ENCODE data around the gene ELMO1. TPM values are rescaled to one million over a fixed set of nuclear protein-coding genes. Genes with fewer than 3 reads are reported as not detected.

Gene ELMO1
- total RNA-seq, 1 experiment from 2014 or later, result not detected

- H3K27ac ChIP-seq (ENCODE audit: low read depth, low read length, poor library complexity, severe bottlenecking), result no peak overlapping the region
- intact Hi-C loops (cut with micrococcal nuclease; ENCODE audit: unreplicated experiment), result no loop called here
- TF ChIP-seq, protein P1, sequence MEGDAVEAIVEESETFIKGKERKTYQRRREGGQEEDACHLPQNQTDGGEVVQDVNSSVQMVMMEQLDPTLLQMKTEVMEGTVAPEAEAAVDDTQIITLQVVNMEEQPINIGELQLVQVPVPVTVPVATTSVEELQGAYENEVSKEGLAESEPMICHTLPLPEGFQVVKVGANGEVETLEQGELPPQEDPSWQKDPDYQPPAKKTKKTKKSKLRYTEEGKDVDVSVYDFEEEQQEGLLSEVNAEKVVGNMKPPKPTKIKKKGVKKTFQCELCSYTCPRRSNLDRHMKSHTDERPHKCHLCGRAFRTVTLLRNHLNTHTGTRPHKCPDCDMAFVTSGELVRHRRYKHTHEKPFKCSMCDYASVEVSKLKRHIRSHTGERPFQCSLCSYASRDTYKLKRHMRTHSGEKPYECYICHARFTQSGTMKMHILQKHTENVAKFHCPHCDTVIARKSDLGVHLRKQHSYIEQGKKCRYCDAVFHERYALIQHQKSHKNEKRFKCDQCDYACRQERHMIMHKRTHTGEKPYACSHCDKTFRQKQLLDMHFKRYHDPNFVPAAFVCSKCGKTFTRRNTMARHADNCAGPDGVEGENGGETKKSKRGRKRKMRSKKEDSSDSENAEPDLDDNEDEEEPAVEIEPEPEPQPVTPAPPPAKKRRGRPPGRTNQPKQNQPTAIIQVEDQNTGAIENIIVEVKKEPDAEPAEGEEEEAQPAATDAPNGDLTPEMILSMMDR (conservative IDR thresholded peaks at IDR 0.05; ENCODE audit: low read depth, low read length), result no peak
- no peak for TF ChIP-seq EZH2 (IDR thresholded peaks at IDR 0.05; ENCODE audit: borderline replicate concordance, low read depth, low read length, poor library complexity, severe bottlenecking)
- CTCF ChIA-PET, result no interaction called here
- H3K4me1 ChIP-seq (ENCODE audit: insufficient read depth, low read length, poor library complexity, severe bottlenecking), result no peaks in the 10 kb centered on the region
- BruUV-seq (replicated peaks), result no TSS peak
- H3K9me3 ChIP-seq (ENCODE audit: low read depth, low read length, poor library complexity, severe bottlenecking), result no peaks in the 10 kb centered on the region
- H3K4me3 ChIP-seq (ENCODE audit: low read depth, low read length, poor library complexity, severe bottlenecking), result no peak overlapping the region
- POLR2A ChIA-PET (ENCODE audit: low non-redundant PET), result no interaction called here
- H3K36me3 ChIP-seq (ENCODE audit: insufficient read depth, low read length, poor library complexity, severe bottlenecking), result no peaks in the 10 kb centered on the region
- DNase-seq (ENCODE audit: low spot score), result no peak
- H3K27me3 ChIP-seq (replicated peaks; ENCODE audit: insufficient read depth, low read depth, low read length, poor library complexity), result no peaks in the 10 kb centered on the region
Measured at GRCh38 chr7:37273891-37274290, 174.8 kb downstream of the ELMO1 start.

GRCh38 chr7:37269711-37270508 is 178.8 kb downstream of the ELMO1 start:
- no peak overlapping the region for H3K27ac ChIP-seq (ENCODE audit: low read depth, low read length, poor library complexity, severe bottlenecking)
- TF ChIP-seq, protein P1 (conservative IDR thresholded peaks at IDR 0.05; ENCODE audit: low read depth, low read length), result no peak
- no peak for TF ChIP-seq EZH2 (IDR thresholded peaks at IDR 0.05; ENCODE audit: borderline replicate concordance, low read depth, low read length, poor library complexity, severe bottlenecking)
- H3K9me3 ChIP-seq (ENCODE audit: low read depth, low read length, poor library complexity, severe bottlenecking), result no peaks in the 10 kb centered on the region
- BruUV-seq (replicated peaks), result no TSS peak
- intact Hi-C loops (cut with micrococcal nuclease; ENCODE audit: unreplicated experiment), result no loop called here
- no peak for DNase-seq (ENCODE audit: low spot score)
- H3K27me3 ChIP-seq (replicated peaks; ENCODE audit: insufficient read depth, low read depth, low read length, poor library complexity), result no peaks in the 10 kb centered on the region
- ChIA-PET POLR2A (ENCODE audit: low non-redundant PET) (no interaction called here), CTCF (no interaction called here)
- H3K4me3 ChIP-seq (ENCODE audit: low read depth, low read length, poor library complexity, severe bottlenecking), result no peak overlapping the region
- H3K36me3 ChIP-seq (ENCODE audit: insufficient read depth, low read length, poor library complexity, severe bottlenecking), result no peaks in the 10 kb centered on the region
- no peaks in the 10 kb centered on the region for H3K4me1 ChIP-seq (ENCODE audit: insufficient read depth, low read length, poor library complexity, severe bottlenecking)

GRCh38 chr7:37267251-37267650 is 181.4 kb downstream of the ELMO1 start:
- no peak overlapping the region for H3K4me3 ChIP-seq (ENCODE audit: low read depth, low read length, poor library complexity, severe bottlenecking)
- TF ChIP-seq EZH2 (IDR thresholded peaks at IDR 0.05; ENCODE audit: borderline replicate concordance, low read depth, low read length, poor library complexity, severe bottlenecking), result no peak
- TF ChIP-seq, protein P1 (conservative IDR thresholded peaks at IDR 0.05; ENCODE audit: low read depth, low read length), result no peak
- H3K27ac ChIP-seq (ENCODE audit: low read depth, low read length, poor library complexity, severe bottlenecking), result no peak overlapping the region
- no peaks in the 10 kb centered on the region for H3K36me3 ChIP-seq (ENCODE audit: insufficient read depth, low read length, poor library complexity, severe bottlenecking)
- H3K4me1 ChIP-seq (ENCODE audit: insufficient read depth, low read length, poor library complexity, severe bottlenecking), result no peaks in the 10 kb centered on the region
- POLR2A ChIA-PET (ENCODE audit: low non-redundant PET), result no interaction called here
- CTCF ChIA-PET, result no interaction called here
- no peaks in the 10 kb centered on the region for H3K9me3 ChIP-seq (ENCODE audit: low read depth, low read length, poor library complexity, severe bottlenecking)
- intact Hi-C loops (cut with micrococcal nuclease; ENCODE audit: unreplicated experiment), result no loop called here
- no TSS peak for BruUV-seq (replicated peaks)
- H3K27me3 ChIP-seq (replicated peaks; ENCODE audit: insufficient read depth, low read depth, low read length, poor library complexity), result peaks cover 3% of the 10 kb centered on the region
- DNase-seq (ENCODE audit: low spot score), result no peak

Measured in A673 (cell line).